CD14-positive monocyte (primary cell): ENCODE data around the gene RPP14. TPM values are rescaled to one million over a fixed set of nuclear protein-coding genes. Genes with fewer than 3 reads are reported as not detected.

ENCODE experiments used
- DNase-seq, 3 donors: peaks; one replicate each; pipeline ENCODE4 v3.0.0-alpha.2; 2011 to 2022
- H2AFZ ChIP-seq: 2 replicates; pipeline ENCODE4 v1.6.0; 2012; ENCODE audit warnings: mild to moderate bottlenecking, low read depth, low read length, inconsistent platforms; ENCODE audit not compliant: insufficient read depth, poor library complexity, severe bottlenecking
- H3K27ac ChIP-seq, 2 donors: 1 replicate in 1 of 2; 2 replicates in 1 of 2; pipeline ENCODE4 v1.5.1; 2012 to 2013; ENCODE audit warnings: low read length in 2 of 2, control low read depth in 1 of 2, inconsistent platforms in 1 of 2, low read depth in 1 of 2, mild to moderate bottlenecking in 1 of 2
- H3K27me3 ChIP-seq, 2 donors: one replicate each; pipeline versions ENCODE4 v1.6.0 to v1.6.1; 2011 to 2013; ENCODE audit warnings: low read length in 2 of 2; ENCODE audit not compliant: control insufficient read depth in 2 of 2, insufficient read depth in 2 of 2
- H3K36me3 ChIP-seq, 2 donors: replicated peaks in 1 of 2; 1 replicate in 1 of 2; 2 replicates in 1 of 2; pipeline versions ENCODE4 v1.5.1 to v1.6.1; 2012 to 2013; ENCODE audit warnings: low read length in 2 of 2, control low read depth in 1 of 2, inconsistent platforms in 1 of 2, mild to moderate bottlenecking in 1 of 2; ENCODE audit not compliant: insufficient read depth in 2 of 2, control insufficient read depth in 1 of 2
- H3K4me1 ChIP-seq, 2 donors: 1 replicate in 1 of 2; 2 replicates in 1 of 2; pipeline versions ENCODE4 v1.5.1 to v1.6.1; 2012 to 2013; ENCODE audit warnings: low read length in 2 of 2, control low read depth in 1 of 2, inconsistent platforms in 1 of 2, mild to moderate bottlenecking in 1 of 2, moderate library complexity in 1 of 2; ENCODE audit not compliant: insufficient read depth in 2 of 2, control insufficient read depth in 1 of 2
- H3K4me2 ChIP-seq: replicated peaks from 2 replicates; pipeline ENCODE3; 2012; ENCODE audit warnings: low read length, moderate library complexity, mild to moderate bottlenecking; ENCODE audit not compliant: poor library complexity, severe bottlenecking; ENCODE audit errors: extremely low read depth
- H3K4me3 ChIP-seq, 3 experiments: fragments of 200-600 bp in 1 of 3; sonication (generic) in 1 of 3; replicated peaks in 1 of 3; 1 replicate in 2 of 3; 2 replicates in 1 of 3; pipeline ENCODE4 v1.5.1; 2011 to 2013; ENCODE audit warnings: low read length in 3 of 3, mild to moderate bottlenecking in 3 of 3, control low read depth in 2 of 3, low read depth in 2 of 3, inconsistent platforms in 1 of 3, moderate library complexity in 1 of 3
- H3K79me2 ChIP-seq: 2 replicates; pipeline ENCODE4 v1.6.0; 2012; ENCODE audit warnings: mild to moderate bottlenecking, control low read depth, inconsistent platforms, low read length, moderate library complexity; ENCODE audit not compliant: insufficient read depth
- H3K9ac ChIP-seq: 2 replicates; pipeline ENCODE4 v1.6.0; 2017; ENCODE audit warnings: low read length, mild to moderate bottlenecking; ENCODE audit not compliant: insufficient read depth, poor library complexity, severe bottlenecking
- H3K9me3 ChIP-seq, 2 donors: replicated peaks in 1 of 2; 1 replicate in 1 of 2; 2 replicates in 1 of 2; pipeline versions ENCODE4 v1.5.1 to v1.6.1; 2012 to 2013; ENCODE audit warnings: low read length in 2 of 2, control low read depth in 1 of 2; ENCODE audit not compliant: control insufficient read depth in 1 of 2, insufficient read depth in 1 of 2
- H4K20me1 ChIP-seq: 2 replicates; pipeline ENCODE4 v1.6.0; 2012; ENCODE audit warnings: mild to moderate bottlenecking, low read length, control low read depth, moderate library complexity; ENCODE audit not compliant: insufficient read depth
- H3K27ac Mint-ChIP-seq, 7 donors: one replicate each; pipeline ENCODE4 v1.8.0; 2020; ENCODE audit warnings: mild to moderate bottlenecking in 7 of 7, mixed read lengths in 7 of 7, moderate library complexity in 6 of 7, inconsistent platforms in 2 of 7
- H3K27me3 Mint-ChIP-seq, 3 donors: one replicate each; pipeline ENCODE4 v1.8.0; 2021 to 2022; ENCODE audit warnings: low read depth in 3 of 3, mild to moderate bottlenecking in 3 of 3, mixed read lengths in 3 of 3, moderate library complexity in 3 of 3, inconsistent platforms in 1 of 3
- H3K36me3 Mint-ChIP-seq, 2 donors: one replicate each; pipeline ENCODE4 v1.8.0; 2020; ENCODE audit warnings: mixed read lengths in 2 of 2, inconsistent platforms in 1 of 2, mild to moderate bottlenecking in 1 of 2
- H3K4me1 Mint-ChIP-seq: one replicate; pipeline ENCODE4 v1.8.0; 2020; ENCODE audit warnings: mild to moderate bottlenecking, mixed read lengths
- H3K4me3 Mint-ChIP-seq, 2 donors: one replicate each; pipeline ENCODE4 v1.8.0; 2020; ENCODE audit warnings: mild to moderate bottlenecking in 2 of 2, mixed read lengths in 2 of 2, moderate library complexity in 1 of 2
- H3K9me3 Mint-ChIP-seq, 7 donors: one replicate each; pipeline ENCODE4 v1.8.0; 2020 to 2022; ENCODE audit warnings: mixed read lengths in 7 of 7, mild to moderate bottlenecking in 6 of 7, moderate library complexity in 6 of 7, inconsistent platforms in 2 of 7
- CTCF ChIP-seq: fragments of 200-600 bp; IDR thresholded peaks from one replicate; pipeline ENCODE4 v1.8.0; 2022; ENCODE audit warnings: antibody characterized with exemption, mild to moderate bottlenecking
- WGBS: methylation state at CpG from one replicate; pipeline ENCODE4 v1.1.5; 2013; ENCODE audit warnings: missing lambda C conversion rate; ENCODE audit not compliant: insufficient coverage; 5-methylcytosine and 5-hydroxymethylcytosine counted together
- intact Hi-C, 2 donors: fragments of 100-400 bp; cut with micrococcal nuclease; formaldehyde crosslinking; loops; one replicate each; pipeline versions ENCODE4 v1.15.0 to v1.15.1; 2023
- polyA plus RNA-seq, 3 donors: library from polyadenylated mRNA; depleted of rRNA in 1 of 3; unstranded in 2 of 3; stranded (reverse) in 1 of 3; fragments of 300-500 nt in 2 of 3; fragments of >200 nt in 1 of 3; fragmentation: Illumina TruSeq in 2 of 3; gene quantifications; 1 replicate in 2 of 3; 2 replicates in 1 of 3; pipeline ENCODE4 v1.2.3, GENCODE V29; 2012 to 2021

RPP14 gene
- polyA plus RNA-seq, 3 donors, result 3.5 to 8.8 (median 6.6) TPM

- Histone ChIP-seq H3K36me3 (no peaks in the 10 kb centered on the region), H3K27me3 (no peaks in the 10 kb centered on the region), H3K4me1 (no peaks in the 10 kb centered on the region), H3K9ac (no peak overlapping the region), H3K79me2 (no peaks in the 10 kb centered on the region), H3K27ac (no peak overlapping the region), H4K20me1 (no peaks in the 10 kb centered on the region), H3K4me3 (no peak overlapping the region), H3K4me2 (no peak overlapping the region), H3K9me3 (peaks cover 7 to 10% of the 10 kb centered on the region in 2 donors), H2AFZ (no peak overlapping the region)
- peaks cover 10 to 16% (median 15%) of the 10 kb centered on the region in 3 donors for H3K27me3 Mint-ChIP-seq
- no peak overlapping the region for H3K4me3 Mint-ChIP-seq
- 100% methylated on average over 3 of the region's 6 CpGs for WGBS
- H3K27ac Mint-ChIP-seq, result peak overlapping the region in 1 of 7 donors; percentile 57
- no peaks in the 10 kb centered on the region for H3K4me1 Mint-ChIP-seq
- TF ChIP-seq CTCF, result no peak
- intact Hi-C loops, result loop anchor here in 1 of 2 donors (2.0 kb wide), 1 partner anchor 106 kb away; no protein-coding TSS in a partner anchor
- no peak for DNase-seq
- H3K36me3 Mint-ChIP-seq, result peaks cover 3 to 8% of the 10 kb centered on the region in 2 donors
- H3K9me3 Mint-ChIP-seq, result peaks cover 3 to 18% (median 9%) of the 10 kb centered on the region in 7 donors
These were observed 9.2 kb upstream of the RPP14 start for GRCh38 chr3:58296843-58297242.

GRCh38 chr3:58298190-58298589 lies 7.9 kb upstream of the RPP14 start:
- DNase-seq, result no peak
- Histone ChIP-seq H4K20me1 (no peaks in the 10 kb centered on the region), H3K79me2 (no peaks in the 10 kb centered on the region), H3K9ac (no peak overlapping the region), H3K4me2 (no peak overlapping the region), H3K4me1 (no peaks in the 10 kb centered on the region), H3K4me3 (no peak overlapping the region), H3K9me3 (peaks cover 8 to 11% of the 10 kb centered on the region in 2 donors), H3K36me3 (no peaks in the 10 kb centered on the region), H3K27ac (no peak overlapping the region), H3K27me3 (no peaks in the 10 kb centered on the region), H2AFZ (no peak overlapping the region)
- WGBS, result 77% methylated on average over 3 of the region's 3 CpGs
- Mint-ChIP-seq H3K36me3 (peaks cover 3 to 8% of the 10 kb centered on the region in 2 donors), H3K9me3 (peaks cover 5 to 20% (median 9%) of the 10 kb centered on the region in 7 donors), H3K27ac (peak overlapping the region in 1 of 7 donors; percentile 26), H3K4me3 (peak overlapping the region in 1 of 2 donors; percentile 15), H3K4me1 (no peaks in the 10 kb centered on the region), H3K27me3 (peaks cover 12 to 23% (median 20%) of the 10 kb centered on the region in 3 donors)
- no peak for TF ChIP-seq CTCF
- intact Hi-C loops, result no loop called here
